Measurements from ENCODE around the gene ADAMTS12. TPM values are rescaled to one million over a fixed set of nuclear protein-coding genes. Genes with fewer than 3 reads are reported as not detected.
A peak's percentile ranks its signal among the peaks of the same experiment; 100 is the strongest.

ADAMTS12 gene
- total and polyA plus RNA-seq, 2 of the 8 experiments (the other 6 are each of a cell fraction or from before 2014, with no cell fraction given) = 6.4 to 12.8 TPM

GRCh38 chr5:33721491-33722200 is 170.1 kb downstream of the ADAMTS12 start:
- H3K36me3 ChIP-seq (ENCODE audit: control insufficient read depth in 2 of 4, insufficient read depth in 4 of 4, low read length in 3 of 4) = no peaks in the 10 kb centered on the region
- H3K14ac ChIP-seq (ENCODE audit: insufficient read length) = no peak overlapping the region
- no peak overlapping the region for H2AFZ ChIP-seq (ENCODE audit: low read length)
- no peak overlapping the region for H2BK15ac ChIP-seq (ENCODE audit: low read length)
- H2BK20ac ChIP-seq (ENCODE audit: low read length) = no peak overlapping the region
- no peak for FAIRE-seq
- no peak overlapping the region for H3K56ac ChIP-seq (replicated peaks; ENCODE audit: insufficient read length, low read depth, low read length)
- H3K27me3 ChIP-seq (replicated peaks in 1 of 4; ENCODE audit: control insufficient read depth in 3 of 4, extremely low read depth in 1 of 4, insufficient read depth in 3 of 4, low read length in 3 of 4) = no peaks in the 10 kb centered on the region
- no peak overlapping the region for H3K23ac ChIP-seq (ENCODE audit: insufficient read length)
- POLR2A ChIA-PET (ENCODE audit: partially characterized antibody) = no interaction called here
- no peak for DNase-seq (ENCODE audit: low read depth in 1 of 2, low spot score in 2 of 2)
- H3K18ac ChIP-seq (ENCODE audit: extremely low read depth, low read length) = no peak overlapping the region
- H2BK12ac ChIP-seq (ENCODE audit: low read depth, low read length) = no peak overlapping the region
- CTCF ChIA-PET (ENCODE audit: partially characterized antibody) = interaction anchor here (0.7 to 1.0 kb wide), 2 partner anchors 9 to 275 kb away, joined by 4 to 5 read pairs; no protein-coding TSS in a partner anchor
- H4K5ac ChIP-seq (ENCODE audit: insufficient read length, low read depth, low read length) = no peak overlapping the region
- H3K79me2 ChIP-seq (ENCODE audit: control insufficient read depth in 1 of 2, insufficient read depth in 2 of 2, low read length in 2 of 2) = no peaks in the 10 kb centered on the region
- H2AK5ac ChIP-seq (ENCODE audit: low read depth, low read length) = no peak overlapping the region
- TF ChIP-seq ATF3 (IDR thresholded peaks at IDR 0.05; ENCODE audit: insufficient read depth, low read depth, low read length) = no peak
- no peak for TF ChIP-seq FOSL1 (IDR thresholded peaks at IDR 0.05; ENCODE audit: insufficient read depth, low read depth, low read length)
- no peak for TF ChIP-seq YY1 (IDR thresholded peaks at IDR 0.05; ENCODE audit: low read depth, low read length)
- TF ChIP-seq HDAC6 (IDR thresholded peaks at IDR 0.05; ENCODE audit: low read depth, low read length) = no peak
- no peak for TF ChIP-seq TAF1 (IDR thresholded peaks at IDR 0.05; ENCODE audit: low read depth, low read length)
- no peak for TF ChIP-seq TBP (IDR thresholded peaks at IDR 0.05; ENCODE audit: low read depth, low read length)
- TF ChIP-seq MAFK (IDR thresholded peaks at IDR 0.05; ENCODE audit: low read depth, low read length) = 0 out of 2 replicates have a peak, but pooled peaks have one; percentile 5
- TF ChIP-seq CBX5 (IDR thresholded peaks at IDR 0.05; ENCODE audit: low read depth, low read length) = no peak
- no peaks in the 10 kb centered on the region for H3K23me2 ChIP-seq (ENCODE audit: low read depth, low read length)
- no peak overlapping the region for H3K4me3 ChIP-seq (ENCODE audit: extremely low read depth in 1 of 4, insufficient read depth in 2 of 4, low read depth in 3 of 4, low read length in 4 of 4)
- no peak overlapping the region for H3K4ac ChIP-seq (replicated peaks; ENCODE audit: insufficient read length, low read depth, low read length)
- no peaks in the 10 kb centered on the region for H3K79me1 ChIP-seq (ENCODE audit: low read depth, low read length)
- H3K4me1 ChIP-seq (replicated peaks in 1 of 4; ENCODE audit: control insufficient read depth in 3 of 4, insufficient read depth in 4 of 4, low read length in 3 of 4) = no peaks in the 10 kb centered on the region
- H2BK120ac ChIP-seq (replicated peaks; ENCODE audit: low read depth, low read length) = no peak overlapping the region
- H2BK5ac ChIP-seq (ENCODE audit: low read depth, low read length) = no peak overlapping the region
- no peak overlapping the region for H4K91ac ChIP-seq (replicated peaks; ENCODE audit: insufficient read length, low read length)
- no peak overlapping the region for H3K27ac ChIP-seq (ENCODE audit: low read depth, low read length)
- 74% methylated on average over 6 of the region's 6 CpGs; no CpG with 5 or more reads in 1 of the 2 experiments for WGBS, 2 experiments (ENCODE audit: extremely low coverage in 1 of 2, insufficient coverage in 1 of 2, insufficient read length in 1 of 2, insufficient replicate concordance in 2 of 2, low coverage in 1 of 2, low lambda C conversion rate in 2 of 2, missing lambda C conversion rate in 1 of 2)
- no peaks in the 10 kb centered on the region for H4K20me1 ChIP-seq (replicated peaks in 1 of 2; ENCODE audit: control insufficient read depth in 1 of 2, insufficient read depth in 2 of 2, low read length in 2 of 2)
- H3K9ac ChIP-seq (replicated peaks in 1 of 4; ENCODE audit: extremely low read depth in 1 of 4, low read depth in 3 of 4, low read length in 3 of 4) = no peak overlapping the region
- no peak overlapping the region for H4K8ac ChIP-seq (ENCODE audit: extremely low read depth, insufficient read depth, low read length)
- H3K9me3 ChIP-seq (ENCODE audit: insufficient read depth in 2 of 2, low read depth in 1 of 2, low read length in 1 of 2) = no peaks in the 10 kb centered on the region
- no peak overlapping the region for H3K4me2 ChIP-seq (ENCODE audit: insufficient read depth in 1 of 2, low read depth in 2 of 2, low read length in 2 of 2)

Measured in H1 (cell line).